IPS-15b (cell line): Measurements from ENCODE around the gene LONP1.
"Not testable (repeated sequence)": the region's sequence is repeated elsewhere in the genome, so short reads cannot be mapped to it uniquely, and the experiment has no call there.

ENCODE experiments used
- H3K27me3 ChIP-seq: one replicate; pipeline ENCODE4 v1.6.1; 2013; ENCODE audit warnings: low read length; ENCODE audit not compliant: control insufficient read depth, insufficient read depth
- H3K36me3 ChIP-seq: one replicate; pipeline ENCODE4 v1.6.1; 2013; ENCODE audit warnings: low read length; ENCODE audit not compliant: control insufficient read depth, insufficient read depth
- H3K4me1 ChIP-seq: one replicate; pipeline ENCODE4 v1.6.1; 2013; ENCODE audit warnings: mild to moderate bottlenecking, low read length; ENCODE audit not compliant: control insufficient read depth, insufficient read depth
- H3K4me3 ChIP-seq: one replicate; pipeline ENCODE4 v1.5.1; 2013; ENCODE audit warnings: low read depth, low read length
- H3K9ac ChIP-seq: one replicate; pipeline ENCODE4 v1.6.1; 2013; ENCODE audit warnings: low read depth, mild to moderate bottlenecking, low read length
- H3K9me3 ChIP-seq: one replicate; pipeline ENCODE4 v1.6.1; 2013; ENCODE audit warnings: mild to moderate bottlenecking, low read length; ENCODE audit not compliant: control insufficient read depth, insufficient read depth

LONP1 gene

GRCh38 chr19:5707576-5708575 lies 12.1 kb downstream of the LONP1 start:
- Histone ChIP-seq H3K4me3 (no peak overlapping the region), H3K36me3 (peaks cover 75% of the 10 kb centered on the region), H3K9ac (no peak overlapping the region), H3K9me3 (no peaks in the 10 kb centered on the region), H3K27me3 (no peaks in the 10 kb centered on the region), H3K4me1 (no peaks in the 10 kb centered on the region)

DNA sequence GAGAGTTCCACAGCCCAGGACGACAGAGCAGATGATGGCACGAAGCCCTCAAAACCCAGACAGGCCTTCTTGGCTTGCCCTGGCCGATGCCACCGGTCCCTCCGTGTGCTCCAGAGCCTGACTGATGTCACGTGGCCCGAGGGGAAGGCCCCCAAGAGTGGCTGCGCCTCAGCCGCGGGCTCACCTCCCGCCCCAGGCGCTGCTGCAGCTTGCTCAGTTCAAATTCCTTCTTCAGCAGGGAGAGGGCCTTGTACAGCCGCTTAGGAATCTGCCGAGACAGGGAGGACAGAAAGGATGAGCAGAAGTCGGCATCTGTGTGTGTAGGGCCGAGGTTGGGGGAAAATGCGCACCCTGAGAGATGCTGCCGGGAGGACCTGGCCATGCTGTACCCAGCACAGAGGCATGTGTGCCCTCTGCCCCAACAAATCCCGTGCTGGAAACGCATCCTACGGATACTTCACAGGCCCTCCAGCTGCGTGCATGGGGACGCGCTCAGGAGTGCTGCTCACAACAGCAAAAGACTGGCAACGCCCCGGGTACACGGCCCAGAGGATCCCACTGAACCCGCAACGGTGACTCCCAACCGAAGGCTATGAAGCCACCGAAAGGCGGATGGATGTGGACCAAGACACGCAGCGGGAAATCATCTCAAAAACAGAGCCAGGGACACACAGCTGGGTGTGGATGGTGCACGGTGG lies 12.9 kb downstream of the LONP1 start:
- no peaks in the 10 kb centered on the region for H3K4me1 ChIP-seq
- H3K27me3 ChIP-seq: no peaks in the 10 kb centered on the region
- peaks cover 67% of the 10 kb centered on the region for H3K36me3 ChIP-seq
- no peak overlapping the region for H3K9ac ChIP-seq
- no peaks in the 10 kb centered on the region for H3K9me3 ChIP-seq
- H3K4me3 ChIP-seq: no peak overlapping the region

- H3K9me3 ChIP-seq: no peaks in the 10 kb centered on the region
- no peak overlapping the region for H3K4me3 ChIP-seq
- no peaks in the 10 kb centered on the region for H3K4me1 ChIP-seq
- no peaks in the 10 kb centered on the region for H3K27me3 ChIP-seq
- H3K36me3 ChIP-seq: peaks cover 61% of the 10 kb centered on the region
- no peak overlapping the region for H3K9ac ChIP-seq
These were observed 14.4 kb downstream of the LONP1 start for GRCh38 chr19:5705552-5705951.

DNA sequence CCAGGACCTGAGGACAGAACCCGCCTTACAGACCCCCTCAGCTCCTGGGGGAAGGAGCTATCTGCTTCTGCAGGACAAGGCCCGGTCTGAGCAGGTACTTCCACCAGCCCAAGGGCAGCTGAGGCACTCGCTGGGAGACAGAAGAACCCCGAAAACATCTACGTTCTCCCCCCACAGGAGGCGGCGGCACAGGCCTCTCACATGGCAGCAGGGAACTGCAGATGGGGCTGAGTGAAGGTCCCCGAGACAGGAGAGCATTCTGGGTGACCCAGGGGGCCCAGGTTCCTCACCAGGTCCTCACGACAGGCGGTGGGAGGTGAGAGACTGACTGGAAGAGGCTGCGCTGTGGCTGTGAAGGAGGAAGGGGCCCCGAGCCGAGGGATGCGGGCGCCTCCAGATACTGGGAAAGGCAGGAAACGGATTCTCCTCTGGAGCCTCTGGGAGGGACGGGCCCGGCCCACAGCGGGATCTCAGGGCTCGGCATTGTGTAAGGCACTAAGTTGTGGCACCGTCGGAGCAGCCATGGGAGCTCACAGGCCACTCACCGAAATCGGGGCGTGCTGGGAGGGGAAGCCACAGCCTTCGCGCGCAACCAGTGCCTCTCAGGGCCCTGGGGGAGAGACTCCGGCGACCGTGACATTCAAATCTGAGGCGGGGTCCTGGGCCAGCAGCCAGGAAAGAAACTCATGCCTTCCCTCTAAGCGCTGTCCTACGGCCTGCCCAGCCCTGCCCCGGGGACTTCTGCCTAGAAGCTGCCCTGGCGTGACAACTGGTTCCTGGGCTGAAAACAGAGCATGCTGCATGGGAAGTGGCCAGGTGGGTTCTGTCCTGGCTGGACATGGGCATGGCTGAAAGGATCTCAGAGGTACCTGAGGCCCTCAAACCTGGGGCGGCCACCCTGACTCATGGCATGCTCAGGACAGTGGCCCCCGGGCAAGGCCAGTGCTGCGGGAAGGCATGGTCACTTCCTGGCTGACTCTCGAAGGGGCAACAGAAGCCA lies 15.8 kb downstream of the LONP1 start:
- Histone ChIP-seq H3K9ac (no peak overlapping the region), H3K27me3 (no peaks in the 10 kb centered on the region), H3K4me1 (no peaks in the 10 kb centered on the region), H3K9me3 (no peaks in the 10 kb centered on the region), H3K36me3 (peaks cover 66% of the 10 kb centered on the region), H3K4me3 (no peak overlapping the region)

GRCh38 chr19:5702053-5702410 lies 17.9 kb downstream of the LONP1 start:
- not testable (repeated sequence) for H3K9ac ChIP-seq, H3K4me1 ChIP-seq, H3K4me3 ChIP-seq, H3K27me3 ChIP-seq, H3K9me3 ChIP-seq
- peaks cover 66% of the 10 kb centered on the region for H3K36me3 ChIP-seq

DNA sequence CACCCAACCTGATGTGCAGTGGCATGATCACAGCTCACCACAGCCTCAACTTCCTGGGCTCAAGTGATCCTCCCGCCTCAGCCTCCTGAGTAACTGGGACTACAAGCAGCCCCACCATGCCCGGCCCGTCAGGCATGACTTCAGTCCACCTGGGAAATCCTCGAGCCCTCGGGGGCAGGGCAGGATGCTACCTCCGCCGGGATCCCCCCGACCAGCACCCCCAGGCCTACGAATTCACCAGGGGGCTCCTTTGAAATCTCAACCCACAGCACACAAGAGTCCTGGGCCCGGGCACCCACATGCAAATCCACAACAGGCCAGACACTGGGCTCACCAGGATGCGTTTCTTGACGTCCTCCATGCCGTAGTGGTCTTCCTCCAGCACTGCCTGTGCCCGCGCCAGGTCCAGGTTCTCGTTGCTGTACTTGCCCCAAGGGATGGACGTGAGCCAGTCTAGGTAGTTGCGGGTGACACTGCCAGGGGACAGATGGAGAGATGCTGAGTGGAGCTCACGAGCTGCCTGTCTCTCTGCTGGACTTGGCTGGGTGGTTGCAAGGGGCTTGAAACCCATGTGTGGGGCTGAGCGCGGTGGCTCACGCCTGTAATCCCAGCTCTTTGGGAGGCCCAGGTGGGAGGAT lies 19.4 kb downstream of the LONP1 start:
- H3K4me3 ChIP-seq: no peak overlapping the region
- no peak overlapping the region for H3K9ac ChIP-seq
- H3K4me1 ChIP-seq: no peaks in the 10 kb centered on the region
- no peaks in the 10 kb centered on the region for H3K27me3 ChIP-seq
- peaks cover 68% of the 10 kb centered on the region for H3K36me3 ChIP-seq
- H3K9me3 ChIP-seq: no peaks in the 10 kb centered on the region

GRCh38 chr19:5698635-5699422 lies 21.1 kb downstream of the LONP1 start:
- Histone ChIP-seq H3K9me3 (no peaks in the 10 kb centered on the region), H3K27me3 (no peaks in the 10 kb centered on the region), H3K4me1 (no peaks in the 10 kb centered on the region), H3K36me3 (peaks cover 69% of the 10 kb centered on the region), H3K4me3 (no peak overlapping the region), H3K9ac (no peak overlapping the region)

DNA sequence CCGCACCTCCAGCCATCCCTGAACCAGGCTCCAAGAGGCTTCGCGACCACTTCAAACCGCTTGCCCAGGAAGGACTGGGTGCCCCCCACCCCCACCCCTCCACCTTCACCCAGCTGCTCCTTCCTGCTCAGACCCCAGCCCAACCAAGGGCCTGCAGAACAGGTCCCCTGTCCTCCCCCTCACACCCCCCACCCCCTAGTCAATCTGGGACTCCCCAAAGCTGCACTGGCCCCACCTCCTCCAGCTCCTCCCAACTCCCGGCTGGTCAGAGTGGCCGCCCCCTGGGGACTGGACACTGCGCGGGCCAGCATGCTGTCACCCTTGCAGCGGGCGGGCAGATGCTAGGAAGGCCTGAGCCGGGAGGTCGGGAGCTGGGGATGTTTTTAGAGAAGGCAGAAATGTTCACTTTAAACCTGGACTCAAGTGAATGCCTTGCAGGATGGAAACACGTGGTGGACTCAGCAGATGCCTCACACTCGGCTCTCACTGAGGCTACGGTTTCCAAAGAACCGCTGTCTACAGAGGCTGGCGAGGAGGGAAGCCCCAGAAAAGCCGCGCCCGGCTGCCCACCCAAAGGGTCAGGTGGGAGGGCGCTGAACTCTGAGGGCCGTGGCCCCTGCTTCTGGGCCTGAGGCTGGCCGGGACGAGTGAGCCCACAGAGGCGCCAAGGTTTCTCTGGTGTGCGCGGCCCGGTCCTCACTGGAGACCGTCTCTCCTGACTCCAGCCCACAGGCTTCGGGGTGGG lies 21.9 kb downstream of the LONP1 start:
- Histone ChIP-seq H3K27me3 (no peaks in the 10 kb centered on the region), H3K9ac (no peak overlapping the region), H3K4me3 (no peak overlapping the region), H3K9me3 (no peaks in the 10 kb centered on the region), H3K4me1 (no peaks in the 10 kb centered on the region), H3K36me3 (peaks cover 69% of the 10 kb centered on the region)

GRCh38 chr19:5697022-5697889 lies 22.7 kb downstream of the LONP1 start:
- Histone ChIP-seq H3K36me3 (peaks cover 77% of the 10 kb centered on the region), H3K4me3 (no peak overlapping the region), H3K4me1 (no peaks in the 10 kb centered on the region), H3K9me3 (no peaks in the 10 kb centered on the region), H3K27me3 (no peaks in the 10 kb centered on the region), H3K9ac (no peak overlapping the region)
